HCT116 (cell line): Measurements from ENCODE around the gene SH3GL2.

Source experiments
- CBX3 ChIP-seq: IDR thresholded peaks from 2 replicates; pipeline ENCODE4 v1.6.1; 2012; ENCODE audit warnings: low read depth
- CEBPB ChIP-seq: IDR thresholded peaks from 2 replicates; pipeline ENCODE4 v1.6.1; 2012; ENCODE audit warnings: low read depth
- EGR1 ChIP-seq: IDR thresholded peaks from 2 replicates; pipeline ENCODE4 v1.6.1; 2012; ENCODE audit warnings: low read depth
- EZH2 ChIP-seq: fragments of 200-600 bp; sonication (generic); IDR thresholded peaks from 2 replicates; pipeline ENCODE4 v1.6.1; 2017; ENCODE audit warnings: antibody characterized with exemption, mixed run types
- EZH2phosphoT487 ChIP-seq: fragments of 200-600 bp; IDR thresholded peaks from 2 replicates; pipeline ENCODE4 v1.6.1; 2018; ENCODE audit warnings: antibody characterized with exemption, borderline replicate concordance
- POLR2A ChIP-seq: IDR thresholded peaks from 2 replicates; pipeline ENCODE4 v1.7.0; 2011; ENCODE audit warnings: borderline replicate concordance; ENCODE audit not compliant: insufficient read depth, insufficient read length; ENCODE audit errors: extremely low read depth
- POLR2AphosphoS5 ChIP-seq: IDR thresholded peaks from 2 replicates; pipeline ENCODE4 v1.6.1; 2011; ENCODE audit warnings: mild to moderate bottlenecking, low read depth, low read length, moderate library complexity
- RAD21 ChIP-seq: IDR thresholded peaks from 2 replicates; pipeline ENCODE4 v1.6.1; 2012; ENCODE audit warnings: low read depth, mild to moderate bottlenecking
- YY1 ChIP-seq: IDR thresholded peaks from 2 replicates; pipeline ENCODE4 v1.6.1; 2011; ENCODE audit warnings: low read length, low read depth, moderate library complexity, mild to moderate bottlenecking; ENCODE audit not compliant: insufficient replicate concordance; ENCODE audit errors: extremely low read depth
- ZFX ChIP-seq: fragments of 450-650 bp; IDR thresholded peaks from 2 replicates; pipeline ENCODE4 v1.6.1; 2017
- ZNF274 ChIP-seq: fragments of 200-500 bp; sonication (Bioruptor generic); IDR thresholded peaks from 2 replicates; pipeline ENCODE4 v1.6.1; 2014; ENCODE audit warnings: mild to moderate bottlenecking, low read depth, low read length, inconsistent platforms
- TF ChIP-seq, protein P1 (sequence below): IDR thresholded peaks from 2 replicates; pipeline ENCODE4 v1.6.1; 2012
- TF ChIP-seq, protein P2 (sequence below), 3 experiments: fragments of 200-600 bp in 1 of 3; sonication (generic) in 1 of 3; IDR thresholded peaks in 2 of 3; conservative IDR thresholded peaks in 1 of 3; 2 replicates each; pipeline ENCODE4 v1.5.1; 2012 to 2017; ENCODE audit warnings: low read depth in 2 of 3, low read length in 2 of 3, antibody characterized with exemption in 1 of 3, borderline replicate concordance in 1 of 3, control low read depth in 1 of 3, mild to moderate bottlenecking in 1 of 3, mixed read lengths in 1 of 3, mixed run types in 1 of 3, moderate library complexity in 1 of 3; ENCODE audit not compliant: insufficient read depth in 1 of 3
- TF ChIP-seq, protein P3 (sequence below): IDR thresholded peaks from 2 replicates; pipeline ENCODE4 v1.6.1; 2012; ENCODE audit warnings: low read depth

DNA sequence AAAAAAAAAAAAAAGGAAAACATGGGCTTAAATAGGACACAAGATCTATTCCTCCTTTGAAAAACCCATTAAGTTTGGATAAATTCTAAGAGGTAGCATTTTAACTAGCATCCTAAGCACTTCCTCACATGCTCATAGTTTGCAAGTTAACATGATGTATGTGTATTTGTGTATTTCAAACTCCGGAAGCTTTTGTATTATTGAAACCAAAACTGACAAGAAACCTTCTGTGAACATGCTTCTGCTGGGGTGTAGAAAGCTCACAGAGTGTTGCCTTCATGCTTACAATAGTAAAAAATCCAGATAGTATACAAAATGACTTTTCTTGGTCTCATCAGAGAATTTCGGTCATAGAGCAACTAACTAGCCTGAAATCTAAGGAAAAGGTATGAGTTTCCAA lies 103.8 kb downstream of the SH3GL2 start:
- TF ChIP-seq, protein P1, sequence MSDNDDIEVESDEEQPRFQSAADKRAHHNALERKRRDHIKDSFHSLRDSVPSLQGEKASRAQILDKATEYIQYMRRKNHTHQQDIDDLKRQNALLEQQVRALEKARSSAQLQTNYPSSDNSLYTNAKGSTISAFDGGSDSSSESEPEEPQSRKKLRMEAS: no peak
- TF ChIP-seq, protein P2, sequence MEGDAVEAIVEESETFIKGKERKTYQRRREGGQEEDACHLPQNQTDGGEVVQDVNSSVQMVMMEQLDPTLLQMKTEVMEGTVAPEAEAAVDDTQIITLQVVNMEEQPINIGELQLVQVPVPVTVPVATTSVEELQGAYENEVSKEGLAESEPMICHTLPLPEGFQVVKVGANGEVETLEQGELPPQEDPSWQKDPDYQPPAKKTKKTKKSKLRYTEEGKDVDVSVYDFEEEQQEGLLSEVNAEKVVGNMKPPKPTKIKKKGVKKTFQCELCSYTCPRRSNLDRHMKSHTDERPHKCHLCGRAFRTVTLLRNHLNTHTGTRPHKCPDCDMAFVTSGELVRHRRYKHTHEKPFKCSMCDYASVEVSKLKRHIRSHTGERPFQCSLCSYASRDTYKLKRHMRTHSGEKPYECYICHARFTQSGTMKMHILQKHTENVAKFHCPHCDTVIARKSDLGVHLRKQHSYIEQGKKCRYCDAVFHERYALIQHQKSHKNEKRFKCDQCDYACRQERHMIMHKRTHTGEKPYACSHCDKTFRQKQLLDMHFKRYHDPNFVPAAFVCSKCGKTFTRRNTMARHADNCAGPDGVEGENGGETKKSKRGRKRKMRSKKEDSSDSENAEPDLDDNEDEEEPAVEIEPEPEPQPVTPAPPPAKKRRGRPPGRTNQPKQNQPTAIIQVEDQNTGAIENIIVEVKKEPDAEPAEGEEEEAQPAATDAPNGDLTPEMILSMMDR (IDR thresholded peaks at IDR 0.05 in 2 of 3, conservative IDR thresholded peaks at IDR 0.05 in 1 of 3; ENCODE audit: borderline replicate concordance in 1 of 3, insufficient read depth in 1 of 3, low read depth in 2 of 3, low read length in 2 of 3): no peak
- TF ChIP-seq, protein P3, sequence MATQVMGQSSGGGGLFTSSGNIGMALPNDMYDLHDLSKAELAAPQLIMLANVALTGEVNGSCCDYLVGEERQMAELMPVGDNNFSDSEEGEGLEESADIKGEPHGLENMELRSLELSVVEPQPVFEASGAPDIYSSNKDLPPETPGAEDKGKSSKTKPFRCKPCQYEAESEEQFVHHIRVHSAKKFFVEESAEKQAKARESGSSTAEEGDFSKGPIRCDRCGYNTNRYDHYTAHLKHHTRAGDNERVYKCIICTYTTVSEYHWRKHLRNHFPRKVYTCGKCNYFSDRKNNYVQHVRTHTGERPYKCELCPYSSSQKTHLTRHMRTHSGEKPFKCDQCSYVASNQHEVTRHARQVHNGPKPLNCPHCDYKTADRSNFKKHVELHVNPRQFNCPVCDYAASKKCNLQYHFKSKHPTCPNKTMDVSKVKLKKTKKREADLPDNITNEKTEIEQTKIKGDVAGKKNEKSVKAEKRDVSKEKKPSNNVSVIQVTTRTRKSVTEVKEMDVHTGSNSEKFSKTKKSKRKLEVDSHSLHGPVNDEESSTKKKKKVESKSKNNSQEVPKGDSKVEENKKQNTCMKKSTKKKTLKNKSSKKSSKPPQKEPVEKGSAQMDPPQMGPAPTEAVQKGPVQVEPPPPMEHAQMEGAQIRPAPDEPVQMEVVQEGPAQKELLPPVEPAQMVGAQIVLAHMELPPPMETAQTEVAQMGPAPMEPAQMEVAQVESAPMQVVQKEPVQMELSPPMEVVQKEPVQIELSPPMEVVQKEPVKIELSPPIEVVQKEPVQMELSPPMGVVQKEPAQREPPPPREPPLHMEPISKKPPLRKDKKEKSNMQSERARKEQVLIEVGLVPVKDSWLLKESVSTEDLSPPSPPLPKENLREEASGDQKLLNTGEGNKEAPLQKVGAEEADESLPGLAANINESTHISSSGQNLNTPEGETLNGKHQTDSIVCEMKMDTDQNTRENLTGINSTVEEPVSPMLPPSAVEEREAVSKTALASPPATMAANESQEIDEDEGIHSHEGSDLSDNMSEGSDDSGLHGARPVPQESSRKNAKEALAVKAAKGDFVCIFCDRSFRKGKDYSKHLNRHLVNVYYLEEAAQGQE: no peak
- TF ChIP-seq POLR2A (no peak), CBX3 (no peak), ZFX (no peak), EGR1 (no peak), EZH2phosphoT487 (no peak), EZH2 (no peak), ZNF274 (no peak), POLR2AphosphoS5 (no peak), YY1 (no peak), CEBPB (no peak), RAD21 (no peak)
